ENCODE measurements around the gene NIT1.

NIT1 gene

GRCh38 chr1:161094481-161094880, 23.4 kb upstream of the NIT1 start:
- no peak for DNase-seq (ENCODE audit: low read depth, low spot score)
- no peaks in the 10 kb centered on the region for H3K9me3 ChIP-seq (ENCODE audit: control insufficient read depth, insufficient read depth, low read length)
- no CpG with 5 or more reads among the region's 14 CpGs for WGBS (ENCODE audit: insufficient coverage, insufficient read length)
- no peaks in the 10 kb centered on the region for H3K27me3 ChIP-seq (ENCODE audit: control insufficient read depth, insufficient read depth, low read length)
- H3K4me1 ChIP-seq (ENCODE audit: control insufficient read depth, insufficient read depth, low read length), result no peaks in the 10 kb centered on the region
- no peaks in the 10 kb centered on the region for H3K36me3 ChIP-seq (ENCODE audit: control insufficient read depth, insufficient read depth, low read length)
- H3K27ac ChIP-seq (ENCODE audit: low read length), result no peak overlapping the region
- H3K4me3 ChIP-seq (ENCODE audit: low read length), result no peak overlapping the region

- Histone ChIP-seq H3K9me3 (ENCODE audit: control insufficient read depth, insufficient read depth, low read length) (no peaks in the 10 kb centered on the region), H3K4me3 (ENCODE audit: low read length) (no peak overlapping the region), H3K4me1 (ENCODE audit: control insufficient read depth, insufficient read depth, low read length) (no peaks in the 10 kb centered on the region), H3K27me3 (ENCODE audit: control insufficient read depth, insufficient read depth, low read length) (no peaks in the 10 kb centered on the region), H3K36me3 (ENCODE audit: control insufficient read depth, insufficient read depth, low read length) (no peaks in the 10 kb centered on the region), H3K27ac (ENCODE audit: low read length) (no peak overlapping the region)
- WGBS (ENCODE audit: insufficient coverage, insufficient read length), result no CpG with 5 or more reads among the region's 6 CpGs
- no peak for DNase-seq (ENCODE audit: low read depth, low spot score)
Measured at GRCh38 chr1:161095230-161095629, 22.7 kb upstream of the NIT1 start.

- Histone ChIP-seq H3K27me3 (ENCODE audit: control insufficient read depth, insufficient read depth, low read length) (no peaks in the 10 kb centered on the region), H3K9me3 (ENCODE audit: control insufficient read depth, insufficient read depth, low read length) (no peaks in the 10 kb centered on the region), H3K4me3 (ENCODE audit: low read length) (no peak overlapping the region), H3K4me1 (ENCODE audit: control insufficient read depth, insufficient read depth, low read length) (no peaks in the 10 kb centered on the region), H3K27ac (ENCODE audit: low read length) (no peak overlapping the region), H3K36me3 (ENCODE audit: control insufficient read depth, insufficient read depth, low read length) (no peaks in the 10 kb centered on the region)
- DNase-seq (ENCODE audit: low read depth, low spot score), result no peak
- no CpG with 5 or more reads among the region's 2 CpGs for WGBS (ENCODE audit: insufficient coverage, insufficient read length)
Measured at GRCh38 chr1:161096015-161096414, 21.9 kb upstream of the NIT1 start.

DNA sequence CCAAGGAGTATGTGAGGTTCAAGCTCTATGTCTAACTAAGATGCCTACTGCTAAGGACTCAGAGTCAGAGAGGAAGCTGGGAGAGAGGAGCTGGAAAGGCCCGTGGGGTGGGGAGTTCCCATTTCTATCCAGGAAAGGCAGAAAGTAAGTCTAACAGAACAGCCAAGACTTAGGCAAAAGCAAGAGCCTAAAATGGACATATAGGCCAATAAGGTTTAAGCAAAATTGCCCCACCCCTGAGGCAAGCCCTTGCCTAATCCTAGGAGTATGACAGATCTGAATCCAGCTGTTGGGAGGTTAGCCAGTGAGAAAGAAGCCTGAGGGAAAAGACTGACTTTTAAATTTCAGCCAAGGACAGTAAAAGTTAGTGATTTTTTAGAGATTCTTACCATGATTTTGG, 21.4 kb upstream of the NIT1 start:
- Histone ChIP-seq H3K4me3 (ENCODE audit: low read length) (no peak overlapping the region), H3K4me1 (ENCODE audit: control insufficient read depth, insufficient read depth, low read length) (no peaks in the 10 kb centered on the region), H3K27ac (ENCODE audit: low read length) (no peak overlapping the region), H3K9me3 (ENCODE audit: control insufficient read depth, insufficient read depth, low read length) (no peaks in the 10 kb centered on the region), H3K36me3 (ENCODE audit: control insufficient read depth, insufficient read depth, low read length) (peaks cover 1% of the 10 kb centered on the region; the same call in 1 of the 2 replicates), H3K27me3 (ENCODE audit: control insufficient read depth, insufficient read depth, low read length) (no peaks in the 10 kb centered on the region)
- DNase-seq (ENCODE audit: low read depth, low spot score), result no peak
- no CpG with 5 or more reads among the region's 1 CpG for WGBS (ENCODE audit: insufficient coverage, insufficient read length)

DNA sequence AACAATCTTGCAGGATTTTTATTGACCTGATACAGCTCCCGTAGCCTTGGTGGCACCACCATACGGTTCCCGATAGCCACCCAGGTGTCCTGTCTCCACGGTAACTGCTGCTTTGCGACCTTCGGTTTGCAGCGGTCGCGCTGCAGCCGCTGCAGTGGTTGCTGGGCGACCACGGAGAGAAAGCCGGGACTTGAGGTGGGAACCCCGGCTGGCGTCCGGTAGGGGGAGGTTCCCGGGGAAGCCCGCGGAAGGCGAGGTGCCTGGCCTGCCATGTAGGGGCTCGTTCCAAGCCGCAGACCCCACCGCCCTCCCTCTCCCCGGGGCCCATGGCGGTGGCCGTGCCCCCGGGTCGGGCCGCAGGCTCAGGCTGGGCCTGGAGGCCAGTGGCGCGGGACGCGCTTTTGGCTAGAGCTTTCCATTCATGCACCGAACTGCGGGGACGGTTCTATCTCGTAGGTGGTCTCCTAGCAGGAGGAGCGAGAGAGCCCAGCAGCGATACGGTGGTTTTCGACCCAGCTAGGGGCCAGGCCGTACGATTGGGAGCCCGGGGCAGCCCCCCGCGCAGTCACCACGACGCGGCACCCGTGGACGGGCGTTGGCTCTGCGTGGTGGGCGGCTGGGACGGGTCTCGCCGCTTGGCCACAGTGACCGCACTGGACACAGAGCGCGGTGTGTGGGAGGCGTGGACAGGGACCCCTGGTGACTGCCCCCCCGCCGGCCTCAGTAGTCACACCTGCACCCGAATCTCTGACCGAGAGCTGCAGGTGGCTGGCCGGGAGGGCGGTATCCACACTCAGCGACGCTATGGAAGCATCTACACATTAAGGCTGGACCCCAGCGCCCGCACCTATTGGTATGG, 19.5 kb upstream of the NIT1 start, which contains the start of gene KLHDC9:
Gene KLHDC9 (plus strand): TSS at position 152 of the 859 bp plus-strand sequence. CDS start 175 bp downstream, at position 327.
- H3K27ac ChIP-seq (ENCODE audit: low read length), result no peak within 1 kb of the TSS

GRCh38 chr1:161099090-161099802, 18.7 kb upstream of the NIT1 start:
- H3K4me3 ChIP-seq (ENCODE audit: low read length), result peak overlapping the region; percentile 68; the same call in 1 of the 2 replicates
- DNase-seq (ENCODE audit: low read depth, low spot score), result no peak
- no peaks in the 10 kb centered on the region for H3K27me3 ChIP-seq (ENCODE audit: control insufficient read depth, insufficient read depth, low read length)
- no peak overlapping the region for H3K27ac ChIP-seq (ENCODE audit: low read length)
- no peaks in the 10 kb centered on the region for H3K9me3 ChIP-seq (ENCODE audit: control insufficient read depth, insufficient read depth, low read length)
- H3K36me3 ChIP-seq (ENCODE audit: control insufficient read depth, insufficient read depth, low read length), result peaks cover 8% of the 10 kb centered on the region; the same call in 1 of the 2 replicates
- no CpG with 5 or more reads among the region's 9 CpGs for WGBS (ENCODE audit: insufficient coverage, insufficient read length)
- H3K4me1 ChIP-seq (ENCODE audit: control insufficient read depth, insufficient read depth, low read length), result no peaks in the 10 kb centered on the region

More for the DNA sequence above, 19.5 kb upstream of the NIT1 start, which contains the start of gene KLHDC9:
- Histone ChIP-seq H3K4me1 (ENCODE audit: control insufficient read depth, insufficient read depth, low read length) (no peaks in the 10 kb centered on the region), H3K9me3 (ENCODE audit: control insufficient read depth, insufficient read depth, low read length) (no peaks in the 10 kb centered on the region), H3K27me3 (ENCODE audit: control insufficient read depth, insufficient read depth, low read length) (no peaks in the 10 kb centered on the region), H3K4me3 (ENCODE audit: low read length) (peak within 1 kb of the TSS; percentile 68), H3K36me3 (ENCODE audit: control insufficient read depth, insufficient read depth, low read length) (peaks cover 8% of the 10 kb centered on the region; the same call in 1 of the 2 replicates)
- no CpG with 5 or more reads among the region's 71 CpGs for WGBS (ENCODE audit: insufficient coverage, insufficient read length)
- peak; percentile 89 for DNase-seq (ENCODE audit: low read depth, low spot score)

- DNase-seq (ENCODE audit: low read depth, low spot score), result no peak
- Histone ChIP-seq H3K4me1 (ENCODE audit: control insufficient read depth, insufficient read depth, low read length) (no peaks in the 10 kb centered on the region), H3K9me3 (ENCODE audit: control insufficient read depth, insufficient read depth, low read length) (no peaks in the 10 kb centered on the region), H3K27me3 (ENCODE audit: control insufficient read depth, insufficient read depth, low read length) (no peaks in the 10 kb centered on the region), H3K4me3 (ENCODE audit: low read length) (no peak overlapping the region), H3K27ac (ENCODE audit: low read length) (no peak overlapping the region), H3K36me3 (ENCODE audit: control insufficient read depth, insufficient read depth, low read length) (peaks cover 8% of the 10 kb centered on the region; the same call in 1 of the 2 replicates)
- WGBS (ENCODE audit: insufficient coverage, insufficient read length), result no CpG with 5 or more reads among the region's 2 CpGs
Measured at GRCh38 chr1:161100556-161100955, 17.3 kb upstream of the NIT1 start.

- peaks cover 10% of the 10 kb centered on the region; the same call in 1 of the 2 replicates for H3K36me3 ChIP-seq (ENCODE audit: control insufficient read depth, insufficient read depth, low read length)
- H3K27ac ChIP-seq (ENCODE audit: low read length), result no peak overlapping the region
- WGBS (ENCODE audit: insufficient coverage, insufficient read length), result no CpG with 5 or more reads among the region's 1 CpG
- no peaks in the 10 kb centered on the region for H3K4me1 ChIP-seq (ENCODE audit: control insufficient read depth, insufficient read depth, low read length)
- no peak overlapping the region for H3K4me3 ChIP-seq (ENCODE audit: low read length)
- H3K27me3 ChIP-seq (ENCODE audit: control insufficient read depth, insufficient read depth, low read length), result no peaks in the 10 kb centered on the region
- no peaks in the 10 kb centered on the region for H3K9me3 ChIP-seq (ENCODE audit: control insufficient read depth, insufficient read depth, low read length)
- no peak for DNase-seq (ENCODE audit: low read depth, low spot score)
Measured at GRCh38 chr1:161106431-161106830, 11.5 kb upstream of the NIT1 start.

GRCh38 chr1:161111117-161111516, 6.8 kb upstream of the NIT1 start:
- Histone ChIP-seq H3K27me3 (ENCODE audit: control insufficient read depth, insufficient read depth, low read length) (no peaks in the 10 kb centered on the region), H3K4me3 (ENCODE audit: low read length) (no peak overlapping the region), H3K27ac (ENCODE audit: low read length) (no peak overlapping the region), H3K4me1 (ENCODE audit: control insufficient read depth, insufficient read depth, low read length) (no peaks in the 10 kb centered on the region), H3K36me3 (ENCODE audit: control insufficient read depth, insufficient read depth, low read length) (peaks cover 2% of the 10 kb centered on the region; the same call in 1 of the 2 replicates), H3K9me3 (ENCODE audit: control insufficient read depth, insufficient read depth, low read length) (no peaks in the 10 kb centered on the region)
- DNase-seq (ENCODE audit: low read depth, low spot score), result no peak
- WGBS (ENCODE audit: insufficient coverage, insufficient read length), result no CpG with 5 or more reads among the region's 3 CpGs

- Histone ChIP-seq H3K9me3 (ENCODE audit: control insufficient read depth, insufficient read depth, low read length) (no peaks in the 10 kb centered on the region), H3K27ac (ENCODE audit: low read length) (no peak overlapping the region), H3K36me3 (ENCODE audit: control insufficient read depth, insufficient read depth, low read length) (peaks cover 2% of the 10 kb centered on the region; the same call in 1 of the 2 replicates), H3K4me1 (ENCODE audit: control insufficient read depth, insufficient read depth, low read length) (no peaks in the 10 kb centered on the region), H3K4me3 (ENCODE audit: low read length) (no peak overlapping the region), H3K27me3 (ENCODE audit: control insufficient read depth, insufficient read depth, low read length) (no peaks in the 10 kb centered on the region)
- no peak for DNase-seq (ENCODE audit: low read depth, low spot score)
- WGBS (ENCODE audit: insufficient coverage, insufficient read length), result no CpG with 5 or more reads among the region's 2 CpGs
Measured at GRCh38 chr1:161111527-161111926, 6.4 kb upstream of the NIT1 start.

Data from iPS DF 6.9 (cell line).